Fibroblast of gingiva (primary cell): ENCODE data around the gene ZSCAN23.
A peak's percentile ranks its signal among the peaks of the same experiment; 100 is the strongest.
"Not testable (repeated sequence)": the region's sequence is repeated elsewhere in the genome, so short reads cannot be mapped to it uniquely, and the experiment has no call there.

ENCODE experiments used
- DNase-seq: peaks from one replicate; pipeline ENCODE4 v3.0.0-alpha.2; 2011; ENCODE audit warnings: low read depth

ZSCAN23 gene

DNA sequence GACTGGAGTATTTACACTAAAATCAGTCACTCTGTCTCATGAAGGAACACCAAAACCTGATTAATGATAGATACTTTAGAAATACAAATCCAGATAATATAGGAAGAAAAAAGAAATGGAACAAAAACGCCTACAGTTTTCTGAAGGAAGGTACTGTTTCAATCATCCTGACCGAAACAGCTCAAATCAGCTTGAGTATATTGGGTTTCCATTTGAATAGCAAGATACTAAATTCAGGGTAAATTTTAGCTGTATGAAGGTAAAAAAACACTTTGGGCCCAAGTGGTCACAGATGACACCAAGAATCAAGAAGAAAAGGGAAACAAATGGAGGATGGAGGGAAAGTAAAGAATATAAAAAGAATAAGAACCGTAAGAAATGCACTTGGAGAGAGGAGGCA lies 6.9 kb downstream of the ZSCAN23 start:
- no peak for DNase-seq

DNA sequence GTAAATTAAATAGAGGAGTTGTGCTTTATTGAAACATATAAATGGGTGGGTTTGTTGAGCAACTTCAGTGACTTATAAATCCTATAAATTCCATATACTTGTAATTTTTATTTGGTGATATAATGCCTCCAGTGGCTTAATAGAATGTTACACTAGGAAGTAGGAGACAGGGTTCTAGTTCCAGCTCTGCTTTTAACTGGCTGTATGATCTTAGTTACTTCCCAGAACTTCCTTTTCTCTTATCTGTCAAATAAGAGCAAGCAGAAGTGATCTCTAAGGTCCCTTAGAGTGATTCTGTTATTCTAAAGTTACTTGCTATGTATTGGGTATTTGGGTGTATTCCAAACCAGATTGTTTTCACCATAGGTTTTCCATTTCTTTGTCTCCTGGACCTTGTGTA lies 10.2 kb downstream of the ZSCAN23 start:
- DNase-seq: no peak

- DNase-seq: no peak
Measured at GRCh38 chr6:28429781-28430180, 13.5 kb downstream of the ZSCAN23 start.

GRCh38 chr6:28425944-28426541 lies 17.2 kb downstream of the ZSCAN23 start:
- DNase-seq: no peak

- DNase-seq: no peak
Measured at GRCh38 chr6:28424163-28424562, 19.1 kb downstream of the ZSCAN23 start.

GRCh38 chr6:28423546-28423945 lies 19.7 kb downstream of the ZSCAN23 start:
- no peak for DNase-seq

- no peak for DNase-seq
Measured at GRCh38 chr6:28413681-28414080, 29.6 kb downstream of the ZSCAN23 start.

DNA sequence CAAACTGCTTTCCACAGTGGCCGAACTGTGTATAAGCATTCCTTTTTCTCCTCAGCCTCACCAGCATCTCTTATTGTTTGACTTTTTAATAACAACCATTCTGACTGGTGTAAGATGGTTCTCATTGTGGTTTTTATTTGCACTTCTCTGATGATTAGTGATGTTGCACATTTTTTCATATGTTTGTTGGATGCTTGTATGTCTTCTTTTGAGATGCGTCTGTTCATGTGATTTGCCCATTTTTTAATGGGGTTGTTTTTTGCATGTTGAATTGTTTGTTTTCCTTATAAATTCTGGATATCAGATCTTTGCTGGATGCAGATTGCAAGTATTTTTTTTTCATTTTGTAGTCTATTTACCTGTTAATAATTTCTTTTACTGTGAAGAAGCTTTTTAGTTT lies 32.5 kb downstream of the ZSCAN23 start:
- DNase-seq: no peak

- no peak for DNase-seq
Measured at GRCh38 chr6:28408076-28408802, 35.1 kb downstream of the ZSCAN23 start.

GRCh38 chr6:28407401-28407800 lies 35.9 kb downstream of the ZSCAN23 start:
- no peak for DNase-seq

DNA sequence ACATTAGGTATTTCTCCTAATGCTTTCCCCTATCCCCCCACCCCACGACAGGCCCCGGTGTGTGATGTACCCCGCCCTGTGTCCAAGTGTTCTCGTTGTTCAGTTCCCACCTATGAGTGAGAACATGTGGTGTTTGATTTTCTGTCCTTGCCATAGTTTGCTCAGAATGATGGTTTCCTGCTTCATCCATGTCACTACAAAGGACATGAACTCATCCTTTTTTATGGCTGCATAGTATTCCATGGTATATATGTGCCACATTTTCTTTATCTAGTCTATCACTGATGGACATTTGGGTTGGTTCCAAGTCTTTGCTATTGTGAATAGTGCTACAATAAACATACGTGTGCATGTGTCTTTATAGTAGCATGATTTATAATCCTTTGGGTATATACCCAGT lies 39.4 kb downstream of the ZSCAN23 start:
- DNase-seq: not testable (repeated sequence)

DNA sequence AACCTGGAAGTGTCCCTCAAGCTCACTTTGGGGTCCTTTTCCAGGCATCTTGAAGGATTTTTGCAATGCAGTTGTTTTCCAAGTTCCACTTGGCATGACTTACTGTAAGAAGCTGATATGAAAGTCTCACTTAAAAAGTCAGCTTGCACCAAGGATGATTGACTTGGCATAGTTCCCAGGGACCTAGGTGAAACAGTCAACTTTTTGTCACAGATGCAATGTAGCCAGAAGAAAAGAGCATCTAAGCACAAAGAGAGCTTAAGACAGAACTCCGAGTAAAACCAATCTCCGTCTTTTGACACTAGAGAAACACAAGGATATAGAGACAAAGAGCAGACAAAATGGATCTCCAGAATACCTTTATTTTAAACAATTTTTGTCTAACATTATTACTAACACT lies 41.1 kb downstream of the ZSCAN23 start:
- DNase-seq: no peak

- DNase-seq: peak; percentile 19
Measured at GRCh38 chr6:28401172-28401571, 42.1 kb downstream of the ZSCAN23 start.

- DNase-seq: no peak
Measured at GRCh38 chr6:28400122-28400451, 43.2 kb downstream of the ZSCAN23 start.

- DNase-seq: peak; percentile 90
Measured at GRCh38 chr6:28399350-28400121, 43.8 kb downstream of the ZSCAN23 start, which contains the start of gene ZSCAN12. Gene ZSCAN12, minus strand, starts transcription at chr6:28399747. Its CDS starts 1,342 bp downstream, at chr6:28398405.

DNA sequence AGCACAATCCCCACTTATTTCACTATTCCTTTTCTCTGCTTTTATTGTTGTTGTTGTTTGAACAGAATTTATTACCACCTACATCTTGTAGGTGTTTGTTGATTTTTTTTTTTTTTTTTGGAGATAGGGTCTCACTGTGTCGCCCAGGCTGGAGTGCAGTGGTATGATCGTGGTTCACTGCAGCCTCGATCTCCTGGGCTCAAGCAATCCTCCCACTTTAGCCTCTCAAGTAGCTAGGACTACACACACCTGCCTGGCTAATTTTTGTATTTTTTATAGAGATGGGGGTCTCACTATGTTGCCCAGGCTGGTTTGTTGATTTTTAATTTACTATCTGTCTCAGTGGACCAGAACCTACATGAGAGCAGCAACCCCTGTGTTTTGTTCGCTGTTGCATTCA lies 47.4 kb downstream of the ZSCAN23 start:
- no peak for DNase-seq

GRCh38 chr6:28393912-28394662 lies 49.2 kb downstream of the ZSCAN23 start:
- no peak for DNase-seq

DNA sequence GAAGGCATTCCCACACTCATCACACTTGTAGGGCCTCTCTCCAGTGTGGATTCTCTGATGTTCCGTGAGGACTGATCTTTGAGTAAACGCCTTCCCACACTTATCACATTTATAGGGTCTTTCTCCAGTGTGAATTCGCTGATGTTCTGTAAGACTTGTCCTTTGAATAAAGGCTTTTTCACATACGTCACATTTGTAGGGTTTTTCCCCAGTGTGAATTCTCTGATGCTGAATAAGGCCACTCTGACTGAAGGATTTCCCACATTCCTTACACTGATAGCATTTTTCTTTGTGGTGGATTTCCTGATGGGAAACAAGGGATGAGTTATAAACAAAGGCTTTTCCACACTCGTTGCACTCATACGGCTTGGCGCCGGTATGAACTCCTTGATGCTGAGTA lies 52.6 kb downstream of the ZSCAN23 start:
- no peak for DNase-seq

DNA sequence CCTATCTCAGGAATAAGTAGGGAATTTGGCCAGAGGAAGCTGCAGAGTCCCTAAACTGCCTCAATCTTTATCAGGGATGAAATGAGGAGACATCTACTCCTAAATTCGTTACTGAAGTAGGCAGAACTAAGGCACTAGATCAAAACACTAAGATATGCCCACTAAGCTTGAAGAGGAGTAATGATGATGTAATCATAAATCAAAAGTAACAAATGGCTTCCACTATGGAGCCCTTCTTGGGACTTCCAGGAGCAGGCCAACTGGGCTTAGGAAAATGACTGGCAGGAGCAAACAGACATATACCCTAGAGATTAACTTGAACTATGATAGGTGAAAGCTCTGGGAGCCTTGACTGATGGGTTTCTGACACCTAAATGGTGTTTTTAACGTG lies 59.2 kb downstream of the ZSCAN23 start:
- no peak for DNase-seq

DNA sequence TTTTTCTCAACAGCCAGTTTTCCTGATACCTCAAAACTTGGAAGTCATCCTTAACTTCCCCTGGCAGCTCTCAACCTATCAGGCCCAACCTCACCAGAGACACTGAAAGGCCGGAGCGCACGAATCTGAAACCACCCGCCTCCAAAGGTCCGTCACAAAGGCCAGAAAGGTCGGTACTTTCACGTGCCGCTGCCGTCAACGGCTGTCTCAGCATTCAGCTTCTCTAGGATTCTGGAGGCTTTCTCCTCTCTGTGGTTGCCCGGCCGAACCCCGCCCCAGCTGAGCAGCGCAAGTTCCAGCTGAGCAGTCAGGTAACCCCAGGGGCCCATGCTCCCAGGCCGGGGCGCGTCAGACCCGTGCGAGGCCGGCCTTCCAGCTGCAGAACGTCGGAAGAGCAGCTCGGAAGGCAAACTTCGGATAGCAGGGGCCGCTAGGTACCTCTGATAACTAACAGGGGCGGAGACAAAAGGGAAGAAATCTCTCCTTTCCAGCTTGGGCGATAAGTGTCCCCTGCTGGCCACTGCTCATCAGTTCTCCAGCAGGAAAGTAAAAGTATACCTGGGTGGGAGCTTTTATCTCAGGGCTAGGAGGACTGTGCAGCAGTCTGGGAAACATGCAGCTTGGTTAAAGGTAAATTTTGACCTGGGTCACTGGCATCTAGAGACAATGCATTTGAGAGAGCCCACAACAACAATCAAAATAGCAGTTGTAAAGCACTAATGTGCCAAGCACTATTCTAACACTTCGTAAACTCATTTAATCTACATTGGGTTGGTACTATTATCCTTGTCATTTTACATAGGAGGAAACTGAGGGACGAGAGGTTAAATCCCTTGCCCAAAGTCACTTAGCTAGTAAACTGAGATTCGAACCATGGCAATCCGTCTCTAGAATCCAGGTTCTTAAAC lies 59.8 kb downstream of the ZSCAN23 start:
- DNase-seq: peak; percentile 86
